Calu3 (cell line): ENCODE measurements around the gene STAT1. TPM values are rescaled to one million over a fixed set of nuclear protein-coding genes. Genes with fewer than 3 reads are reported as not detected.

Source experiments
- BruUV-seq: library from RNA; stranded (reverse); fragments of 400-500 nt; replicated peaks from 2 replicates; lab custom pipeline; 2021; lab: Mats Ljungman, UMichigan
- CTCF ChIA-PET: fragments of 300-600 bp; sonication (Branson Sonifier 250); formaldehyde crosslinking; loops from one replicate; lab custom pipeline; 2022; ENCODE audit warnings: antibody characterized with exemption; lab: Charles Lee
- DNase-seq: peaks from one replicate; pipeline ENCODE4 v3.0.0; 2022
- H3K27ac Mint-ChIP-seq: one replicate; pipeline ENCODE4 v1.8.0; 2022; ENCODE audit warnings: mixed read lengths; ENCODE audit not compliant: unreplicated experiment
- H3K27me3 Mint-ChIP-seq: one replicate; pipeline ENCODE4 v1.8.0; 2022; ENCODE audit warnings: mixed read lengths; ENCODE audit not compliant: unreplicated experiment
- H3K36me3 Mint-ChIP-seq: one replicate; pipeline ENCODE4 v1.8.0; 2022; ENCODE audit warnings: mild to moderate bottlenecking, moderate library complexity, mixed read lengths; ENCODE audit not compliant: insufficient read depth, unreplicated experiment
- H3K4me1 Mint-ChIP-seq: one replicate; pipeline ENCODE4 v1.8.0; 2022; ENCODE audit warnings: mild to moderate bottlenecking, low read depth, mixed read lengths; ENCODE audit not compliant: unreplicated experiment
- H3K4me3 Mint-ChIP-seq: one replicate; pipeline ENCODE4 v1.8.0; 2022; ENCODE audit warnings: mild to moderate bottlenecking, low read depth, moderate library complexity, mixed read lengths; ENCODE audit not compliant: unreplicated experiment
- H3K9me3 Mint-ChIP-seq: one replicate; pipeline ENCODE4 v1.8.0; 2022; ENCODE audit warnings: low read depth, mixed read lengths; ENCODE audit not compliant: unreplicated experiment
- intact Hi-C: fragments of 100-400 bp; cut with micrococcal nuclease; formaldehyde crosslinking; loops from one replicate; pipeline ENCODE4 v1.10.0; 2022; ENCODE audit not compliant: unreplicated experiment
- total RNA-seq: library from RNA; stranded (reverse); gene quantifications from 2 replicates; pipeline ENCODE4 v1.2.3, GENCODE V29; 2022
- TF ChIP-seq, protein P1 (sequence below): fragments of 200-600 bp; IDR thresholded peaks from one replicate; pipeline ENCODE4 v1.8.0; 2022; ENCODE audit warnings: antibody characterized with exemption; ENCODE audit not compliant: unreplicated experiment

The STAT1 gene
- total RNA-seq, 1 experiment from 2014 or later, result 172 TPM

DNA sequence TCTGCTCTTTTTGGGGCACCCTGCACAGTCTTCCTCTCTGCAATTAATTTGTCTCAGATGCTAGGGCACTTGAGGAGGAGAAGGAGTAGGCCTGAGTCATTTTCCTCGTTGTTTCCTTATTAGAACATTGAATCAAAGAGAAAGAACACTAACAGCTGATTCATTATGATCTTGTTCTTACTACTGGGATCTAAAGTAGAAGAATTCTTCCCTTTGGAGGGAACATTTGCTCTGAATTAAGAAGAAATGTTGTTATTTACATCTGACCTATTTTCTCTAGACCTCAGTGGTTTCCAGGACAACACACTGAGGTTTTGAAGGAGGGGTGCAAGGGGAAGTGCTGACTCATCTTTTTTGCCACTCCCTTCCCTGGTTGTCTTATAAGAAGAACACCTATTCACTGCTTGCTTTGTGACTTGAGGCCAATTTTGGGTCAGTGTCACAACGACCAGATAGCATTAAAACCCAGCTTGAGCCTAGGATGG lies 24.3 kb upstream of the STAT1 start:
- TF ChIP-seq, protein P1, sequence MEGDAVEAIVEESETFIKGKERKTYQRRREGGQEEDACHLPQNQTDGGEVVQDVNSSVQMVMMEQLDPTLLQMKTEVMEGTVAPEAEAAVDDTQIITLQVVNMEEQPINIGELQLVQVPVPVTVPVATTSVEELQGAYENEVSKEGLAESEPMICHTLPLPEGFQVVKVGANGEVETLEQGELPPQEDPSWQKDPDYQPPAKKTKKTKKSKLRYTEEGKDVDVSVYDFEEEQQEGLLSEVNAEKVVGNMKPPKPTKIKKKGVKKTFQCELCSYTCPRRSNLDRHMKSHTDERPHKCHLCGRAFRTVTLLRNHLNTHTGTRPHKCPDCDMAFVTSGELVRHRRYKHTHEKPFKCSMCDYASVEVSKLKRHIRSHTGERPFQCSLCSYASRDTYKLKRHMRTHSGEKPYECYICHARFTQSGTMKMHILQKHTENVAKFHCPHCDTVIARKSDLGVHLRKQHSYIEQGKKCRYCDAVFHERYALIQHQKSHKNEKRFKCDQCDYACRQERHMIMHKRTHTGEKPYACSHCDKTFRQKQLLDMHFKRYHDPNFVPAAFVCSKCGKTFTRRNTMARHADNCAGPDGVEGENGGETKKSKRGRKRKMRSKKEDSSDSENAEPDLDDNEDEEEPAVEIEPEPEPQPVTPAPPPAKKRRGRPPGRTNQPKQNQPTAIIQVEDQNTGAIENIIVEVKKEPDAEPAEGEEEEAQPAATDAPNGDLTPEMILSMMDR, result no peak
- CTCF ChIA-PET, result interaction anchor here (0.7 kb wide), 1 partner anchor 140 kb away, joined by 4 read pairs; no protein-coding TSS in a partner anchor
- peaks cover 29% of the 10 kb centered on the region for H3K4me1 Mint-ChIP-seq
- H3K9me3 Mint-ChIP-seq, result peaks cover 3% of the 10 kb centered on the region
- no peaks in the 10 kb centered on the region for H3K27me3 Mint-ChIP-seq
- intact Hi-C loops, result no loop called here
- DNase-seq, result no peak
- no peak overlapping the region for H3K27ac Mint-ChIP-seq
- no peaks in the 10 kb centered on the region for H3K36me3 Mint-ChIP-seq
- H3K4me3 Mint-ChIP-seq, result no peak overlapping the region
- BruUV-seq, result no TSS peak

DNA sequence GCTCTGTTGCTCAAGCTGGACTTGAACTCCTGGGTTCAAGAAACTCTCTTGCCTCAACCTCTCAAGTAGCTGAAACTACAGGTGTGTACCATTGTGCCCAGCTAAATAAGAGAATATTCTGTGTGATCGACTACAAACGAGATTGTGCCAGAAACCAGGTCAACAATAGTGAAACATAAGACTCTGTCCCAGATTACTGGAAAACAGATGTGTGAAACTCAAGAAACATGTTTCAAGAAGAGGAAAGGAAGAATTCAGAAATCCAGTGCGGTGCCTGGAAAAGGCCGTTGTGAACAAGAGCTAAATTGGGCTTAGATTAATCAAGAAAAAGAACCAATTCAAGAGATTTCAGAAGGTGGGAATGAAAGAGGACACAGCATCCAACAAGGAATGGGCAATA lies 23.4 kb upstream of the STAT1 start:
- CTCF ChIA-PET, result interaction anchor here (0.6 kb wide), 1 partner anchor 15 kb away, joined by 3 read pairs; no protein-coding TSS in a partner anchor
- DNase-seq, result no peak
- TF ChIP-seq, protein P1, result no peak
- H3K4me1 Mint-ChIP-seq, result peaks cover 28% of the 10 kb centered on the region
- H3K27me3 Mint-ChIP-seq, result no peaks in the 10 kb centered on the region
- peaks cover 3% of the 10 kb centered on the region for H3K9me3 Mint-ChIP-seq
- no peak overlapping the region for H3K4me3 Mint-ChIP-seq
- no peaks in the 10 kb centered on the region for H3K36me3 Mint-ChIP-seq
- no TSS peak for BruUV-seq
- no peak overlapping the region for H3K27ac Mint-ChIP-seq
- intact Hi-C loops, result no loop called here

DNA sequence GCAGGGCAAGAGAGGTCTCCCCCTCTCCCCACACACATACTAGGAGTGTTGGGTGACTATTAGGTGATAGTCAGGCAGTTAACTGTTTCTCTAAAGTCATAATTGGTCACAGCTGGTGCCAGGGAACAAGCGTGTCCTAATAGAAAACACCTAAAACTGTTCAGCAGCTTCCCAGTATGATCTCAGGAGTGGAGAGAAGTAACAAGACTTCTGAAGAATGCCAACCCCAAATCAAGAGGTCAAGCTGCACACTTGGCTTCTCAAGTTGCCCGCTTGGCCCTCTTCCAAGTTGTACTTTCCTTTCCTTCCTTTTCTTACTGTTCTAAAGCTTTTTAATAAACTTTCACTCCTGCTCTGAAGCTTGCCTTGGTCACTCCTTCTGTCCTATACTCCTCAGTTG lies 22.4 kb upstream of the STAT1 start:
- no TSS peak for BruUV-seq
- H3K9me3 Mint-ChIP-seq, result peaks cover 3% of the 10 kb centered on the region
- intact Hi-C loops, result no loop called here
- H3K27ac Mint-ChIP-seq, result no peak overlapping the region
- no peak for DNase-seq
- H3K4me1 Mint-ChIP-seq, result peaks cover 22% of the 10 kb centered on the region
- no peak overlapping the region for H3K4me3 Mint-ChIP-seq
- H3K27me3 Mint-ChIP-seq, result no peaks in the 10 kb centered on the region
- CTCF ChIA-PET, result interaction anchor here (0.6 kb wide), 2 partner anchors 24 to 488 kb away, joined by 3 read pairs; no protein-coding TSS in a partner anchor
- TF ChIP-seq, protein P1, result no peak
- no peaks in the 10 kb centered on the region for H3K36me3 Mint-ChIP-seq

DNA sequence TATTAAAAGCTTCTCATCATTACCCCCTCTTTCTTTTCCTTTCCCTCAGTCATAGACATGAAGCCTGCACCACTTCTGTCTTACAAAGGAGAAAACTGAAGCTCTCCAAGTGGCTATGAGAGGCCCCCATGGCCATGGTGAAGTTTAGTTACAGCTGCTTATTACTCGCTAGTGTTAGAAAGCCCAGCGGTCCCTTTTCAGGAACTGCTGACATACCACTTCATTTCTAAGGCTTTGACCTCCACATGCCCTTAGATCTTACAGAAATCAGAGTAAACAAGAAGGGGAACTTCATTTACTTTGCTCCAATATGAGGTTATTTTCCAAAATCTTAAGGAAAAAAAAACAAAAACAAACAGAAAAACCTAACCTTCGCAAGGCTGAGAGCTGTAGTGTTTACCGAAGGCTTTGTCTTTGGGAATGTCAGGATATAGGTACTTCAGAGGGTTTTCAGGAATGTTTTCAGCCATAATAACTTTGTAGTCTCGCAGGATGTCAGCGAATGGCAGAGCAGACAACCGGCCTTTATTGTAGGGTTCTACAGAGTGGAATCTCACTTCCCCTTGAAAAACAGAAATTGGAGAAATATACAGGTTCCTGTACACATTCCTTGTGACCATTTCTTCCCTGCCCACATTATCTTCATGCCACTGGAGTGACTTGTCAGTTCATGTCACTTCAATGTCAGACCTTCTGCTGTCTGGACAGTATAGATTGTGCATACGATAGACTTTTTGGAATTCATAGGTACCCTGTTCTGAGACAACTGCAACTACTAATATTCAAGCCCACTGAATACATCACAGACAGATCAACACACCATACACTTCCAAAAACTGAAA lies 18.8 kb upstream of the STAT1 start:
- H3K36me3 Mint-ChIP-seq, result no peaks in the 10 kb centered on the region
- no TSS peak for BruUV-seq
- peaks cover 30% of the 10 kb centered on the region for H3K4me1 Mint-ChIP-seq
- TF ChIP-seq, protein P1, result no peak
- no peaks in the 10 kb centered on the region for H3K27me3 Mint-ChIP-seq
- peaks cover 3% of the 10 kb centered on the region for H3K9me3 Mint-ChIP-seq
- CTCF ChIA-PET, result no interaction called here
- H3K4me3 Mint-ChIP-seq, result no peak overlapping the region
- no peak for DNase-seq
- intact Hi-C loops, result no loop called here
- H3K27ac Mint-ChIP-seq, result no peak overlapping the region
